ENCODE data around the gene SPATA9.
A peak's percentile ranks its signal among the peaks of the same experiment; 100 is the strongest.

The SPATA9 gene

DNA sequence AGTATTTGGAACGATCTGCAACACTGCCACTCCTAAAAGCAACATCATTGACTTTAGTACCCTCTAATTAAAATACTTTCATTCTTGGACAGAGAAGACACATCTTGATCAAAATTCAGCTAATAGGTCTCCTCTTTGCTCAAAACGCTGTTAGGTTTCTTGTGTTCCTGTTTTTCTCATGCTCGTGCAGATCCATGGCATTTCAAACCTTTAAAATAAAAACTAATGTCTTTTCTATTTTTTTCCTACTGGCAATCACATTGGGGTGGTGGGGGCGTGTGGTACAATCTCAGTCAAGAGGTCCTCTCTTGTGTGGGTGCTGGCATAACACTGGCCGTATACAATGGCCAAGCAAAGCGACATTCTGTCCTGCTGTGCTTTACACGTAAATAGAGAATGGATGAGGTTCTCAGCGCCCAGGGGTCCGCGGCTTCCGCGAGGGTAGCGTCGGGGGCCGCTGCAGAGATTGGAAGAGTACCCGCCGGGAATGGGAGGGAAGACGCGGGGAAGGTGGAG, 63.2 kb downstream of the SPATA9 start:
- Histone ChIP-seq H3K4me1 (ENCODE audit: control insufficient read depth, insufficient read depth, low read length) (peaks cover 5% of the 10 kb centered on the region), H3K27me3 (ENCODE audit: control insufficient read depth, insufficient read depth, low read length) (peaks cover 61% of the 10 kb centered on the region), H3K9ac (ENCODE audit: low read depth, low read length) (no peak overlapping the region), H3K9me3 (ENCODE audit: control insufficient read depth, insufficient read depth, low read length) (no peaks in the 10 kb centered on the region), H3K36me3 (ENCODE audit: control insufficient read depth, insufficient read depth, low read length) (no peaks in the 10 kb centered on the region), H3K4me3 (ENCODE audit: low read depth, low read length) (peak overlapping the region; percentile 64)

DNA sequence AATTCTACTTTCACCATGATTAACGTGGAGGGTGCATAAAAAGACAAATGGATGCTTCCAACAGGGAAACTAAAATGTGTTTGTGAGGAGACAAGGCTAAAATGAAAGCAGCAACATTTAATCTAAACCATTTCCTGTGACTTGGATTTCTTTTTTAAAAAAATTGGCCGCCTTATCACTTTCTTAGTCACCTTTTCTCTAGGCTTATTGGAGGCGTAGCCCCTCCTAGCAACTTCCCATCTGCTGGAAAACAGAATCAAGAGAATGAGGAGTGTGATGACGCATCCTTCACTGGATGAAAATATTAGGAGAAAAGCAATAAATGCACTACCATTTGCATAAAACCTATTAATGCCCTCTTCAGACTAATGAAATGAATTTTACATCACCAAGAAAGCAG, 63.7 kb downstream of the SPATA9 start:
- H3K9me3 ChIP-seq (ENCODE audit: control insufficient read depth, insufficient read depth, low read length): no peaks in the 10 kb centered on the region
- H3K36me3 ChIP-seq (ENCODE audit: control insufficient read depth, insufficient read depth, low read length): no peaks in the 10 kb centered on the region
- peaks cover 61% of the 10 kb centered on the region for H3K27me3 ChIP-seq (ENCODE audit: control insufficient read depth, insufficient read depth, low read length)
- H3K4me1 ChIP-seq (ENCODE audit: control insufficient read depth, insufficient read depth, low read length): peaks cover 5% of the 10 kb centered on the region
- peak overlapping the region; percentile 64 for H3K4me3 ChIP-seq (ENCODE audit: low read depth, low read length)
- H3K9ac ChIP-seq (ENCODE audit: low read depth, low read length): no peak overlapping the region

DNA sequence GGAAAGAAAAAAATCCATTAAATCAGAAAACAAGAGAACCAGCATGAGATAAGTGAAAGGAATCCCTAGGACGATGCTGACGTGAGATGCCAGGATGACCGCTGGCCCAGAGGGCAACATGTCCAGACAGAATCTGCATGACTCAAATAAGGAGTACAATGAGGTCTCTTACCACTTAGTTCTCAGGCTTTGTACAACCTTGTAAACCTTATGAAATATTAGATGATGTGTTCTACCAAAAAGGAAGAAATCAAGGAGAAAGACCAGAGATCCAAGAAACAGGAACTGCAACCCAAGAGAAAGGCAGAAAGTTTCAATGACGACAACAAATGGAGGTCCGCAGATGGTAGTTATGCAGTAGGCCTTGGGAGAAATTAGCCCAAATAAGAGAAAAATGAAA, 65.7 kb downstream of the SPATA9 start:
- peaks cover 5% of the 10 kb centered on the region for H3K4me1 ChIP-seq (ENCODE audit: control insufficient read depth, insufficient read depth, low read length)
- H3K27me3 ChIP-seq (ENCODE audit: control insufficient read depth, insufficient read depth, low read length): peaks cover 43% of the 10 kb centered on the region
- no peaks in the 10 kb centered on the region for H3K36me3 ChIP-seq (ENCODE audit: control insufficient read depth, insufficient read depth, low read length)
- no peaks in the 10 kb centered on the region for H3K9me3 ChIP-seq (ENCODE audit: control insufficient read depth, insufficient read depth, low read length)
- H3K4me3 ChIP-seq (ENCODE audit: low read depth, low read length): no peak overlapping the region
- H3K9ac ChIP-seq (ENCODE audit: low read depth, low read length): no peak overlapping the region

DNA sequence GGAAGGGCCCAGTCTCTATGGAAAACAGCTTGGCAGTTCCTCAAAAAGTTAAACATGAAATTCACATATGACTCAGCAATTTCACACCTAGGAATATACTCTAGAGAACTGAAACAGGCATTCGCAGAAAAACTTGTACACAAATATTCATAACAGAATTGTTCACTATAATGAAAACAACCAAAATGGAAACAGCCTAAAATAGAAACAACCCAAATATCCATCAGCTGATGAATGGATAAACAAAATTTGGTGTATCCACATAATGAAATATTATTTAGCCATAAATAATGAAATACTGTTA, 67.7 kb downstream of the SPATA9 start:
- H3K36me3 ChIP-seq (ENCODE audit: control insufficient read depth, insufficient read depth, low read length): no peaks in the 10 kb centered on the region
- H3K4me3 ChIP-seq (ENCODE audit: low read depth, low read length): no peak overlapping the region
- H3K9me3 ChIP-seq (ENCODE audit: control insufficient read depth, insufficient read depth, low read length): no peaks in the 10 kb centered on the region
- no peak overlapping the region for H3K9ac ChIP-seq (ENCODE audit: low read depth, low read length)
- H3K27me3 ChIP-seq (ENCODE audit: control insufficient read depth, insufficient read depth, low read length): peaks cover 27% of the 10 kb centered on the region
- H3K4me1 ChIP-seq (ENCODE audit: control insufficient read depth, insufficient read depth, low read length): peaks cover 5% of the 10 kb centered on the region

DNA sequence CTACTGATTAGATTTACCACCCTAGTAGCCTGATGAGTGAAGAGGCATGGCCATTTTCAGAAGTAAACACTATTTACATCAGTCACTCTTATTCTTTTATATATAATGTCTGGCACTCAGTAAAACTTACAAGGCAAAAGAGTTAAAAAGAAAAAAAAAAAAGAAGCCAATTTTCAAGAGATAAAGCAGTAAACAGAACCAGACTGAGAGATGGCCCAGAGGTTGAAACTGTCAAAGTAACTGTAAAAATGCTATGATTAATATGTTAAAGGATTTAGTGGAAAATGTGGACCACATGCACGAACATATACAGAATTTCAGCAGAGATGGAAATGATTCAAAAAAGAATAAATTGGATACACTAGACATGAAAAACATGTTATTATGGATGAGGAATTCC, 69.3 kb downstream of the SPATA9 start:
- Histone ChIP-seq H3K9me3 (ENCODE audit: control insufficient read depth, insufficient read depth, low read length) (no peaks in the 10 kb centered on the region), H3K36me3 (ENCODE audit: control insufficient read depth, insufficient read depth, low read length) (no peaks in the 10 kb centered on the region), H3K9ac (ENCODE audit: low read depth, low read length) (no peak overlapping the region), H3K4me3 (ENCODE audit: low read depth, low read length) (no peak overlapping the region), H3K4me1 (ENCODE audit: control insufficient read depth, insufficient read depth, low read length) (no peaks in the 10 kb centered on the region), H3K27me3 (ENCODE audit: control insufficient read depth, insufficient read depth, low read length) (peaks cover 11% of the 10 kb centered on the region)

DNA sequence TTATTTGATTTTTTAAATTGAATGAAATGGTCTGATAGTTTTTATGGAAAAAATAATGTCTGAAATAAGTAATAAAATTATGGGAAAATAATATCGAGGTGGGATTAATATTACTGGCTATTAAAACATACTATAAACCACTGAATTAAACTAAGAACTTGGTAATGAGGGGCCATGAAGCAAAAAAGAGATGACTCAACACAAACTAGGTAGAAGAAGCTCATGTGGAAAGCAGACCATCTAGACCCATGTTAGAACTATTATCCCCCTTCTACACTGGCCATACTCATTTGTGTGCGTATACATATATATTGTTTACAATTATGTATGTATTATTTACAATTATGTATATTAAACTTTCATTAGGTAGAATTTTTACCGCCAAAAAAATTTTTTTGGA, 71.4 kb downstream of the SPATA9 start:
- Histone ChIP-seq H3K36me3 (ENCODE audit: control insufficient read depth, insufficient read depth, low read length) (no peaks in the 10 kb centered on the region), H3K4me3 (ENCODE audit: low read depth, low read length) (no peak overlapping the region), H3K4me1 (ENCODE audit: control insufficient read depth, insufficient read depth, low read length) (no peaks in the 10 kb centered on the region), H3K9me3 (ENCODE audit: control insufficient read depth, insufficient read depth, low read length) (no peaks in the 10 kb centered on the region), H3K27me3 (ENCODE audit: control insufficient read depth, insufficient read depth, low read length) (no peaks in the 10 kb centered on the region), H3K9ac (ENCODE audit: low read depth, low read length) (no peak overlapping the region)

DNA sequence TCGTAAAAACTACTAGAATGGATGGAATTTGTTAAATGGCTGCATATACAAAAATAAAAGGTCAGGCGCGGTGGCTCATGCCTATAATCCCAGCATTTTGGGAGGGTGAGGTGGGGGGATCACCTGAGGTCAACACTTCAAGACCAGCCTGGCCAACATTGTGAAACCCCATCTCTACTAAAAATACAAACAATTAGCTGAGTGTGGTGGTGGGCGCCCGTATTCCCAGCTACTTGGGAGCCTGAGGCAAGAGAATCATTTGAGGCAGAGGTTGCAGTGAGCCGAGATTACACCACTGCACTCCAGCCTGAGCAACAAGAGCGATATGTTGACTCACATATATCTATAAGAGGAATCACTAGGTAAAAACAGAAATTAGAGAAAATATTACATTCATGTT, 72.2 kb downstream of the SPATA9 start:
- Histone ChIP-seq H3K27me3 (ENCODE audit: control insufficient read depth, insufficient read depth, low read length) (no peaks in the 10 kb centered on the region), H3K4me1 (ENCODE audit: control insufficient read depth, insufficient read depth, low read length) (no peaks in the 10 kb centered on the region), H3K4me3 (ENCODE audit: low read depth, low read length) (no peak overlapping the region)

DNA sequence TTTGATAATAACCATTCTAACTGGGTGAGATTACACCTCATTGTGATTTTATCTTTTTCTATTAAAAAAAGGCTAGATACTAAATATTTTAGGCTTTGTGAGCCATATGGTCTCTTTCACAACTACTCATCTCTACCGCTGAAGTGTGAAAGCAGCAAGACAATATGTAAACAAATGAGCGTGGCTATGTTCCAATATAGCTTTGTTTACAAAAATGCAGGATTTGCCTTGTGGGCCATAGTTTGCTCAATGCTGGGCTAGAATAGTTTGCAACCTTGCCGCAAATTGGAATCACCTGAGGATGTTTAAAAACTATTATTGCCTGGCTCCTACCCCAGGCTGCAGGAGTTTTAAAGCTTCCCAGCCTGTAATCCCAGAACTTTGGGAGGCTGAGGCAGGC, 73.1 kb downstream of the SPATA9 start:
- Histone ChIP-seq H3K9ac (ENCODE audit: low read depth, low read length) (no peak overlapping the region), H3K9me3 (ENCODE audit: control insufficient read depth, insufficient read depth, low read length) (no peaks in the 10 kb centered on the region), H3K36me3 (ENCODE audit: control insufficient read depth, insufficient read depth, low read length) (no peaks in the 10 kb centered on the region), H3K4me3 (ENCODE audit: low read depth, low read length) (no peak overlapping the region), H3K4me1 (ENCODE audit: control insufficient read depth, insufficient read depth, low read length) (no peaks in the 10 kb centered on the region), H3K27me3 (ENCODE audit: control insufficient read depth, insufficient read depth, low read length) (no peaks in the 10 kb centered on the region)

More for the DNA sequence above, 72.2 kb downstream of the SPATA9 start:
- Histone ChIP-seq H3K9me3 (ENCODE audit: control insufficient read depth, insufficient read depth, low read length) (no peaks in the 10 kb centered on the region), H3K36me3 (ENCODE audit: control insufficient read depth, insufficient read depth, low read length) (no peaks in the 10 kb centered on the region), H3K9ac (ENCODE audit: low read depth, low read length) (no peak overlapping the region)

Measured in iPS-15b (cell line).